ENCODE measurements around the gene CHCHD6.

Gene CHCHD6

DNA sequence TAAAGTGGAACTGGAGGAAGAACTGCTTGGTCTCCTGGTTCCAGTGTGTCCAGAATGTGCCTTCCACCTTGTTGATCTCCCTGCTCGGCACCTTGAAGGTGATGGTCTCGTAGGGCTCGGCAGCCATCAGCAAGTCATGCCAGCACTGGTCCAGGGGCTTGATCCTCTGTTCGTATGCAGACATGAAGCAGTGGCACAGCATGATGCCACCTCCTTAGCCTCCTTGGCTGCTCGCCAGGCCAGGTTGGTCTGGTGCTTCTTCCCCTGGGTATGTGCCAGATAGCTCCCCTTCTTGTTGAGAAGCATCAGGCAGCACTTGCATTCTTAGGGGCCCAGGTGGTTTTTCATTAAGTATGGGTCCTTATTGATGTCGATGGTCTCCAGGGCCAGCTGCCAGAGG, 31.3 kb upstream of the CHCHD6 start:
- no peak for TF ChIP-seq EZH2phosphoT487 (conservative IDR thresholded peaks at IDR 0.05; ENCODE audit: low read length)
- TF ChIP-seq, protein P1, sequence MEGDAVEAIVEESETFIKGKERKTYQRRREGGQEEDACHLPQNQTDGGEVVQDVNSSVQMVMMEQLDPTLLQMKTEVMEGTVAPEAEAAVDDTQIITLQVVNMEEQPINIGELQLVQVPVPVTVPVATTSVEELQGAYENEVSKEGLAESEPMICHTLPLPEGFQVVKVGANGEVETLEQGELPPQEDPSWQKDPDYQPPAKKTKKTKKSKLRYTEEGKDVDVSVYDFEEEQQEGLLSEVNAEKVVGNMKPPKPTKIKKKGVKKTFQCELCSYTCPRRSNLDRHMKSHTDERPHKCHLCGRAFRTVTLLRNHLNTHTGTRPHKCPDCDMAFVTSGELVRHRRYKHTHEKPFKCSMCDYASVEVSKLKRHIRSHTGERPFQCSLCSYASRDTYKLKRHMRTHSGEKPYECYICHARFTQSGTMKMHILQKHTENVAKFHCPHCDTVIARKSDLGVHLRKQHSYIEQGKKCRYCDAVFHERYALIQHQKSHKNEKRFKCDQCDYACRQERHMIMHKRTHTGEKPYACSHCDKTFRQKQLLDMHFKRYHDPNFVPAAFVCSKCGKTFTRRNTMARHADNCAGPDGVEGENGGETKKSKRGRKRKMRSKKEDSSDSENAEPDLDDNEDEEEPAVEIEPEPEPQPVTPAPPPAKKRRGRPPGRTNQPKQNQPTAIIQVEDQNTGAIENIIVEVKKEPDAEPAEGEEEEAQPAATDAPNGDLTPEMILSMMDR (IDR thresholded peaks at IDR 0.05; ENCODE audit: insufficient read depth, low read length, poor library complexity, severe bottlenecking): no peak
- no peak overlapping the region for H3K27ac ChIP-seq (ENCODE audit: low read depth, low read length)
- H3K4me3 ChIP-seq (ENCODE audit: insufficient read depth, low read length, poor library complexity, severe bottlenecking): no peak overlapping the region
- H3K4me2 ChIP-seq (ENCODE audit: low read depth, low read length, poor library complexity, severe bottlenecking): no peak overlapping the region
- H3K9me3 ChIP-seq (ENCODE audit: insufficient read depth, low read length): no peaks in the 10 kb centered on the region
- H2AFZ ChIP-seq (ENCODE audit: low read depth, low read length, severe bottlenecking): no peak overlapping the region
- no peaks in the 10 kb centered on the region for H3K9me2 ChIP-seq (replicated peaks; ENCODE audit: insufficient read depth, low read length)
- no peaks in the 10 kb centered on the region for H4K20me1 ChIP-seq (ENCODE audit: low read depth, low read length)
- H3F3A ChIP-seq (ENCODE audit: insufficient read depth): no peaks in the 10 kb centered on the region
- H3K36me3 ChIP-seq (ENCODE audit: low read length): peaks cover 5% of the 10 kb centered on the region; the same call in 1 of the 2 replicates
- H3K79me2 ChIP-seq (ENCODE audit: insufficient read depth, low read length): no peaks in the 10 kb centered on the region
- no peak overlapping the region for H3K9ac ChIP-seq (ENCODE audit: low read length)
- no peaks in the 10 kb centered on the region for H3K27me3 ChIP-seq (ENCODE audit: low read length)

DNA sequence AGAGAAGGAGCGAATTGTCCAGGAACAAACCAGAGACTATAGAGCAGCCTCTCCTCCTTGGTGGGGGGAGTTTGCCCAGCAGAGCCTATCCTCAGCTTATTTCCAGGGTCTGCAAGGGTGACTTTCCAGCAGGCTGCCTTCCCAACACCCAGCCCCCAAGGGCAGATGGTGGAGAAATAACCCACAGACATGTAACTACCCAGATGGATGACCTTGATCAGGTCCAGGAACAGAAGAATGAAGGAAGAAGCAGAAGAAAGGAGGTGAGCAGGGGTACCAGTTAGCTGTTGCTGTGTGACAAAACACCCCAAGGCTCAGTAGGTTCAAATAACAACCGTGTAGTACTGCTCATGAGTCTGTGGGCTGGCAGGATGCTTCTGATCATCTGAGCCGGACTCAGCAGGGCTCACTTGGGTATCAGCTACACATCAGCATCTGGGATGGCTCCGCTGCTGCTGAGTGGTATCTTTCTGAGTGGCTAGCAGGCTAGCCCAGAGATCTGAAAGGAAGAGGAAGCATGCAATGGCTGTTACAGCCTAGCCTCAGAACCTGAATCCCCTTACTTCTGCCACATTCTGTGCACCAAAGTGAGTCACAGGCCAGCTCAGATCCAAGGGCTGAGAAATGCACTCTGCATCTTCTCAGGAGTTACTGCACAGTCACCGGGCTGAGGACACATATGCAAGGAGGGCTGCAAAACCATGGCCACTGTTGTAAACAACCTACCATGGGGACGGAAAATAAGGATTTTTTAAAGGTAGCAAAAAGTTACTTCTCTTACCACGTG, 26.9 kb upstream of the CHCHD6 start:
- H2AFZ ChIP-seq (ENCODE audit: low read depth, low read length, severe bottlenecking): no peak overlapping the region
- H3K4me2 ChIP-seq (ENCODE audit: low read depth, low read length, poor library complexity, severe bottlenecking): no peak overlapping the region
- TF ChIP-seq EZH2phosphoT487 (conservative IDR thresholded peaks at IDR 0.05; ENCODE audit: low read length): no peak
- TF ChIP-seq, protein P1 (IDR thresholded peaks at IDR 0.05; ENCODE audit: insufficient read depth, low read length, poor library complexity, severe bottlenecking): no peak
- no peaks in the 10 kb centered on the region for H3K27me3 ChIP-seq (ENCODE audit: low read length)
- H3K9me2 ChIP-seq (replicated peaks; ENCODE audit: insufficient read depth, low read length): no peaks in the 10 kb centered on the region
- no peaks in the 10 kb centered on the region for H3F3A ChIP-seq (ENCODE audit: insufficient read depth)
- no peak overlapping the region for H3K4me3 ChIP-seq (ENCODE audit: insufficient read depth, low read length, poor library complexity, severe bottlenecking)
- no peaks in the 10 kb centered on the region for H3K9me3 ChIP-seq (ENCODE audit: insufficient read depth, low read length)
- no peak overlapping the region for H3K9ac ChIP-seq (ENCODE audit: low read length)
- no peaks in the 10 kb centered on the region for H3K79me2 ChIP-seq (ENCODE audit: insufficient read depth, low read length)
- no peak overlapping the region for H3K27ac ChIP-seq (ENCODE audit: low read depth, low read length)
- peaks cover 5% of the 10 kb centered on the region; the same call in 1 of the 2 replicates for H3K36me3 ChIP-seq (ENCODE audit: low read length)
- no peaks in the 10 kb centered on the region for H4K20me1 ChIP-seq (ENCODE audit: low read depth, low read length)

DNA sequence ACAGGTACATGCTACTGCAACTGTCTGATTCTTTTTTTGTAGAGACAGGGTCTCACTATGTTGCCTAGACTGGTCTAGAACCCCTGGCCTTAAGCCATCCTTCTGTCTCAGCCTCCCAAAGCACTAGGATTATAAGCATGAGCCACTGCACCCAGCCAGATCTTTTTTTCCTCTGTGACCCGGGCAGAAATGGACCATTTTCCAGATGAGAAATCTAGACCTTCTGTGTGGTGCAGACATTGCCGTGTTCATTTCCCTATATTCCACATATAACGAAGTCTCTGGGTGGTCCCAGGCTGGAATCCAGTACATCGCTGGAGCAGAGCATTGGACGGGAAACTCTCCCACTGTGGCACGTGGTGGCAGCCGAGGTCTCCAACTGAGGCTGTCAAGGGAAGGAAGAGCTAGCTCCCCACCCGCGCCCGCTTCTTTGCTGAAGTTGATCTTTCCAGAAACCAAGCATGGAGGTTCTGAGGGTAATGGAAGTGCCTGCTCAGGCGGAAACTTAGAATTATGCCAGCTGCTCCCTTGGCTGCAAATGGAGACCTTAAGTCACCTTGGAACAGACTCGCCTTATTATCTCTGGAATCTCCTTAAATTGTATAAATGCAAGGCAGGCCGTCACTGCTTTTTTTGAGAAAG, 26.1 kb upstream of the CHCHD6 start:
- Histone ChIP-seq H3K9ac (ENCODE audit: low read length) (no peak overlapping the region), H3K9me3 (ENCODE audit: insufficient read depth, low read length) (no peaks in the 10 kb centered on the region), H3K4me2 (ENCODE audit: low read depth, low read length, poor library complexity, severe bottlenecking) (no peak overlapping the region), H2AFZ (ENCODE audit: low read depth, low read length, severe bottlenecking) (no peak overlapping the region), H4K20me1 (ENCODE audit: low read depth, low read length) (no peaks in the 10 kb centered on the region), H3K36me3 (ENCODE audit: low read length) (peaks cover 5% of the 10 kb centered on the region; the same call in 1 of the 2 replicates), H3K27ac (ENCODE audit: low read depth, low read length) (no peak overlapping the region), H3K79me2 (ENCODE audit: insufficient read depth, low read length) (no peaks in the 10 kb centered on the region), H3K27me3 (ENCODE audit: low read length) (no peaks in the 10 kb centered on the region), H3K9me2 (replicated peaks; ENCODE audit: insufficient read depth, low read length) (no peaks in the 10 kb centered on the region), H3F3A (ENCODE audit: insufficient read depth) (no peaks in the 10 kb centered on the region), H3K4me3 (ENCODE audit: insufficient read depth, low read length, poor library complexity, severe bottlenecking) (no peak overlapping the region)
- TF ChIP-seq, protein P1 (IDR thresholded peaks at IDR 0.05; ENCODE audit: insufficient read depth, low read length, poor library complexity, severe bottlenecking): no peak
- TF ChIP-seq EZH2phosphoT487 (conservative IDR thresholded peaks at IDR 0.05; ENCODE audit: low read length): no peak
